ENCODE results near the gene FANK1. TPM values are rescaled to one million over a fixed set of nuclear protein-coding genes. Genes with fewer than 3 reads are reported as not detected.

FANK1 gene
- total and polyA plus RNA-seq, 2 donors (not counting 1 experiment from before 2014, with no cell fraction given), result 0.13 TPM; not detected in 1

DNA sequence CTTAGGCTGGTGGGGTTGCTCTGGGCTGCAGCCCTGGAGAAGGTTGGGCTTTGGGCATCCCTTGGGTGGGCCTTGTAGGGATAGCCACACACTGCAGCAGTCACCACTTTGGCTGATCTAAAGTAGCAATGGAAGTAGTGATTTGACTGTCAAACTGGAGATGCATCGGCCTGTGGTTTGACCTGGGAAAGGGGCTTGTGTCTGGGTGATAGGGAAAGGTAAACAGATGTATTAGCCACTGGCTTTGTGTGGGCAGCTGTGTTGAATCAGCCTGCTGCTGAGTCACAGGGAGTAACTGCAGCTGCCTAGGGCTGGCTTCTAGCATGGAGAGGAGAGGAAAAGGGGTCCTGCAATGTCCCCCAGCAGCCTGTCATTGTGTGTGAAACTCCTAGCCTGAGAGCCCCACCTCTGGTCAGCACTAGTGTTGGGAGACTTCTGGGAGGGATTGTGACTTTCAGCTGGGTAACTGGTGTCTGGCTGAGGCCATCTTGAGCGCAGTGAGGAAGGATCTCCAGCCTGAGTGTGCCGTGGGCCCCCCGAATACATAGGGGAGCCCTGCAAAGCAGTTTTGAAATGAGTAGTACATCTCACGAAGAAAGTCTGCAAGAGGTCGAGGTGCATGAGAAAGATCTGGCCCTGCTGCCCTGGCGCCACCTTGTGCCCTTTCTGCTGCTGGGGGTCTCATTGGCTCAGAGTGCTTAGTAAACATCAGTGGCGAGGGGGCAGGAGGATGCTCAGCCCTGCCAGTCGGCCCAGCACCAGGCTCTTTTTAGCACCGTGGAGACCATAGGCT lies 117.3 kb downstream of the FANK1 start:
- Mint-ChIP-seq H3K4me1 (peaks cover 3% of the 10 kb centered on the region), H3K9me3 (ENCODE audit: insufficient read depth) (no peaks in the 10 kb centered on the region), H3K27me3 (no peaks in the 10 kb centered on the region), H3K27ac (no peak overlapping the region), H3K4me3 (no peak overlapping the region)
- no peaks in the 10 kb centered on the region for H3K79me2 ChIP-seq (ENCODE audit: control insufficient read depth, insufficient read depth, low read length)
- TF ChIP-seq, protein P1, sequence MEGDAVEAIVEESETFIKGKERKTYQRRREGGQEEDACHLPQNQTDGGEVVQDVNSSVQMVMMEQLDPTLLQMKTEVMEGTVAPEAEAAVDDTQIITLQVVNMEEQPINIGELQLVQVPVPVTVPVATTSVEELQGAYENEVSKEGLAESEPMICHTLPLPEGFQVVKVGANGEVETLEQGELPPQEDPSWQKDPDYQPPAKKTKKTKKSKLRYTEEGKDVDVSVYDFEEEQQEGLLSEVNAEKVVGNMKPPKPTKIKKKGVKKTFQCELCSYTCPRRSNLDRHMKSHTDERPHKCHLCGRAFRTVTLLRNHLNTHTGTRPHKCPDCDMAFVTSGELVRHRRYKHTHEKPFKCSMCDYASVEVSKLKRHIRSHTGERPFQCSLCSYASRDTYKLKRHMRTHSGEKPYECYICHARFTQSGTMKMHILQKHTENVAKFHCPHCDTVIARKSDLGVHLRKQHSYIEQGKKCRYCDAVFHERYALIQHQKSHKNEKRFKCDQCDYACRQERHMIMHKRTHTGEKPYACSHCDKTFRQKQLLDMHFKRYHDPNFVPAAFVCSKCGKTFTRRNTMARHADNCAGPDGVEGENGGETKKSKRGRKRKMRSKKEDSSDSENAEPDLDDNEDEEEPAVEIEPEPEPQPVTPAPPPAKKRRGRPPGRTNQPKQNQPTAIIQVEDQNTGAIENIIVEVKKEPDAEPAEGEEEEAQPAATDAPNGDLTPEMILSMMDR (IDR thresholded peaks at IDR 0.05), result no peak
- no peak for TF ChIP-seq EZH2 (IDR thresholded peaks at IDR 0.05; ENCODE audit: borderline replicate concordance, insufficient read depth, low read depth, low read length, poor library complexity, severe bottlenecking)
- DNase-seq, result no peak
- H3K4me1 ChIP-seq (ENCODE audit: control insufficient read depth in 2 of 2, insufficient read depth in 2 of 2, low read length in 2 of 2), result no peaks in the 10 kb centered on the region
- no peak overlapping the region for H3K9ac ChIP-seq (ENCODE audit: low read length)
- no peaks in the 10 kb centered on the region for H3K27me3 ChIP-seq (replicated peaks in 1 of 4; ENCODE audit: control extremely low read depth in 1 of 4, control insufficient read depth in 3 of 4, insufficient read depth in 4 of 4, low read length in 3 of 4)
- ChIA-PET CTCF (no interaction called here), POLR2A (interaction anchor here (0.6 kb wide), 1 partner anchor 10 kb away, joined by 7 read pairs; no protein-coding TSS in a partner anchor)
- H3K4me2 ChIP-seq (replicated peaks; ENCODE audit: low read depth, low read length, poor library complexity, severe bottlenecking), result no peak overlapping the region
- ATAC-seq (ENCODE audit: low read depth), result no peak
- no peaks in the 10 kb centered on the region for H4K20me1 ChIP-seq (ENCODE audit: control insufficient read depth, insufficient read depth, low read length, poor library complexity, severe bottlenecking)
- H3K9me3 ChIP-seq (ENCODE audit: control extremely low read depth in 1 of 3, control insufficient read depth in 2 of 3, insufficient read depth in 1 of 3, low read length in 2 of 3), result peaks cover 0 to 2% (median 0%) of the 10 kb centered on the region in 3 donors
- H3K36me3 ChIP-seq (replicated peaks in 1 of 2; ENCODE audit: control extremely low read depth in 1 of 2, control insufficient read depth in 1 of 2, extremely low read depth in 1 of 2, insufficient read depth in 2 of 2, low read length in 1 of 2), result no peaks in the 10 kb centered on the region
- no peak overlapping the region for H2AFZ ChIP-seq (ENCODE audit: insufficient read depth, low read depth, low read length, poor library complexity, severe bottlenecking)
- no peak overlapping the region for H3K4me3 ChIP-seq (ENCODE audit: control extremely low read depth in 1 of 5, extremely low read depth in 1 of 5, insufficient read depth in 1 of 5, low read depth in 2 of 5, low read length in 4 of 5)
- H3K27ac ChIP-seq (ENCODE audit: low read length in 2 of 2), result no peak overlapping the region
- WGBS (ENCODE audit: insufficient coverage), result 80% methylated on average over 10 of the region's 10 CpGs
- intact Hi-C loops (cut with micrococcal nuclease), result no loop called here

DNA sequence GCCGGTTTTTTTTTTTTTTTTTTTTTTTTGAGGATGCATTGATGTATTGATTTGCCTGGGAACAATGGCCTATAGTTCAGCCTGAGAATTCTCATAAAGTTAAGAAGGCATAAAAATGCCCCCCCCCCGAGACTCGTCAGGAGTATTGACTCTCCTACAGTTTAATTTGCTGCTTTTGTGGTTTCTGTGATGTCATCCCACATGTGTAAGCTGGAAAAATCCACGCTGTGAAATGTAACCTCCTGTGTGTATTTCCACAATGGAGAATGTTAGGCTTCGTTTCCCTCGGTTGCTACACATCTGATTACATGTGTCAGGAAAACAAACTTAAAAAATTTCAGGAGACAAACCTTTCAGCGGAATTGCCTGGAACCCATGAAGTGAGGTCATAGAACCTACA lies 117.9 kb downstream of the FANK1 start:
- Mint-ChIP-seq H3K4me1 (peaks cover 2% of the 10 kb centered on the region), H3K4me3 (no peak overlapping the region), H3K27ac (no peak overlapping the region), H3K9me3 (ENCODE audit: insufficient read depth) (no peaks in the 10 kb centered on the region), H3K27me3 (no peaks in the 10 kb centered on the region)
- ATAC-seq (ENCODE audit: low read depth) (no peak), DNase-seq (no peak)
- ChIA-PET POLR2A (no interaction called here), CTCF (no interaction called here)
- Histone ChIP-seq H3K27me3 (replicated peaks in 1 of 4; ENCODE audit: control extremely low read depth in 1 of 4, control insufficient read depth in 3 of 4, insufficient read depth in 4 of 4, low read length in 3 of 4) (no peaks in the 10 kb centered on the region), H2AFZ (ENCODE audit: insufficient read depth, low read depth, low read length, poor library complexity, severe bottlenecking) (no peak overlapping the region), H3K79me2 (ENCODE audit: control insufficient read depth, insufficient read depth, low read length) (no peaks in the 10 kb centered on the region), H3K4me1 (ENCODE audit: control insufficient read depth in 2 of 2, insufficient read depth in 2 of 2, low read length in 2 of 2) (no peaks in the 10 kb centered on the region), H4K20me1 (ENCODE audit: control insufficient read depth, insufficient read depth, low read length, poor library complexity, severe bottlenecking) (no peaks in the 10 kb centered on the region), H3K9me3 (ENCODE audit: control extremely low read depth in 1 of 3, control insufficient read depth in 2 of 3, insufficient read depth in 1 of 3, low read length in 2 of 3) (peaks cover 0 to 2% (median 0%) of the 10 kb centered on the region in 3 donors), H3K27ac (ENCODE audit: low read length in 2 of 2) (no peak overlapping the region), H3K9ac (ENCODE audit: low read length) (no peak overlapping the region), H3K4me3 (ENCODE audit: control extremely low read depth in 1 of 5, extremely low read depth in 1 of 5, insufficient read depth in 1 of 5, low read depth in 2 of 5, low read length in 4 of 5) (no peak overlapping the region), H3K4me2 (replicated peaks; ENCODE audit: low read depth, low read length, poor library complexity, severe bottlenecking) (no peak overlapping the region), H3K36me3 (replicated peaks in 1 of 2; ENCODE audit: control extremely low read depth in 1 of 2, control insufficient read depth in 1 of 2, extremely low read depth in 1 of 2, insufficient read depth in 2 of 2, low read length in 1 of 2) (no peaks in the 10 kb centered on the region)
- intact Hi-C loops (cut with micrococcal nuclease), result no loop called here
- TF ChIP-seq EZH2 (IDR thresholded peaks at IDR 0.05; ENCODE audit: borderline replicate concordance, insufficient read depth, low read depth, low read length, poor library complexity, severe bottlenecking), result no peak
- TF ChIP-seq, protein P1 (IDR thresholded peaks at IDR 0.05), result no peak
- WGBS (ENCODE audit: insufficient coverage), result 86% methylated on average over 3 of the region's 7 CpGs
